IPS DF 6.9 (cell line): ENCODE data around the gene PLAU.
"Not testable (repeated sequence)": the region's sequence is repeated elsewhere in the genome, so short reads cannot be mapped to it uniquely, and the experiment has no call there.

ENCODE experiments used
- DNase-seq: peaks from one replicate; pipeline ENCODE4 v3.0.0-alpha.2; 2013; ENCODE audit warnings: low read depth, low spot score
- H3K27ac ChIP-seq: one replicate; pipeline ENCODE4 v1.5.1; 2013; ENCODE audit warnings: low read length, control low read depth
- H3K27me3 ChIP-seq: 2 replicates; pipeline ENCODE4 v1.6.1; 2013; ENCODE audit warnings: mild to moderate bottlenecking, low read length; ENCODE audit not compliant: control insufficient read depth, insufficient read depth
- H3K36me3 ChIP-seq: 2 replicates; pipeline ENCODE4 v1.6.1; 2013; ENCODE audit warnings: low read length; ENCODE audit not compliant: control insufficient read depth, insufficient read depth
- H3K4me1 ChIP-seq: 2 replicates; pipeline ENCODE4 v1.6.1; 2013; ENCODE audit warnings: low read length; ENCODE audit not compliant: control insufficient read depth, insufficient read depth
- H3K4me3 ChIP-seq: 2 replicates; pipeline ENCODE4 v1.5.1; 2013; ENCODE audit warnings: mild to moderate bottlenecking, low read length
- H3K9me3 ChIP-seq: 2 replicates; pipeline ENCODE4 v1.6.1; 2013; ENCODE audit warnings: low read length, inconsistent platforms; ENCODE audit not compliant: control insufficient read depth, insufficient read depth
- WGBS: extraction: QIAGEN DNeasy Blood & Tissue Kit; methylation state at CpG from one replicate; pipeline ENCODE4 v1.1.7; 2013; ENCODE audit warnings: mixed read lengths, missing lambda C conversion rate; ENCODE audit not compliant: insufficient read length, insufficient coverage; 5-methylcytosine and 5-hydroxymethylcytosine counted together

Gene PLAU

GRCh38 chr10:73922007-73922863 is 11.3 kb downstream of the PLAU start:
- Histone ChIP-seq H3K4me3 (no peak overlapping the region), H3K4me1 (peaks cover 2% of the 10 kb centered on the region; the same call in 1 of the 2 replicates), H3K27me3 (no peaks in the 10 kb centered on the region), H3K27ac (no peak overlapping the region), H3K9me3 (no peaks in the 10 kb centered on the region), H3K36me3 (no peaks in the 10 kb centered on the region)
- no CpG with 5 or more reads among the region's 6 CpGs for WGBS
- no peak for DNase-seq

- WGBS: no CpG with 5 or more reads among the region's 2 CpGs
These were observed 11.9 kb downstream of the PLAU start for GRCh38 chr10:73922864-73923133.

GRCh38 chr10:73923935-73924598 is 13.1 kb downstream of the PLAU start:
- Histone ChIP-seq H3K9me3 (no peaks in the 10 kb centered on the region), H3K27ac (no peak overlapping the region), H3K36me3 (no peaks in the 10 kb centered on the region), H3K4me3 (no peak overlapping the region), H3K27me3 (no peaks in the 10 kb centered on the region), H3K4me1 (peaks cover 2% of the 10 kb centered on the region; the same call in 1 of the 2 replicates)
- no peak for DNase-seq
- WGBS: no CpG with 5 or more reads among the region's 4 CpGs

More at GRCh38 chr10:73922864-73923133, 11.9 kb downstream of the PLAU start:
- DNase-seq: no peak
- Histone ChIP-seq H3K9me3 (no peaks in the 10 kb centered on the region), H3K4me3 (no peak overlapping the region), H3K27ac (no peak overlapping the region), H3K4me1 (peaks cover 2% of the 10 kb centered on the region; the same call in 1 of the 2 replicates), H3K27me3 (no peaks in the 10 kb centered on the region), H3K36me3 (no peaks in the 10 kb centered on the region)

- no peaks in the 10 kb centered on the region for H3K9me3 ChIP-seq
- peaks cover 2% of the 10 kb centered on the region; the same call in 1 of the 2 replicates for H3K4me1 ChIP-seq
- no CpG with 5 or more reads among the region's 1 CpG for WGBS
- H3K27ac ChIP-seq: no peak overlapping the region
- H3K27me3 ChIP-seq: no peaks in the 10 kb centered on the region
- no peak overlapping the region for H3K4me3 ChIP-seq
- no peak for DNase-seq
- no peaks in the 10 kb centered on the region for H3K36me3 ChIP-seq
These were observed 14.0 kb downstream of the PLAU start for GRCh38 chr10:73924935-73925334.

GRCh38 chr10:73925539-73925938 is 14.6 kb downstream of the PLAU start:
- no peak overlapping the region for H3K27ac ChIP-seq
- no peak for DNase-seq
- no peak overlapping the region for H3K4me3 ChIP-seq
- H3K36me3 ChIP-seq: no peaks in the 10 kb centered on the region
- no peaks in the 10 kb centered on the region for H3K9me3 ChIP-seq
- WGBS: no CpG with 5 or more reads among the region's 4 CpGs
- H3K27me3 ChIP-seq: no peaks in the 10 kb centered on the region
- peaks cover 2% of the 10 kb centered on the region; the same call in 1 of the 2 replicates for H3K4me1 ChIP-seq

- WGBS: no CpG with 5 or more reads among the region's 5 CpGs
- no peaks in the 10 kb centered on the region for H3K9me3 ChIP-seq
- H3K27me3 ChIP-seq: no peaks in the 10 kb centered on the region
- no peak for DNase-seq
- no peak overlapping the region for H3K27ac ChIP-seq
- no peak overlapping the region for H3K4me3 ChIP-seq
- peaks cover 2% of the 10 kb centered on the region; the same call in 1 of the 2 replicates for H3K4me1 ChIP-seq
- H3K36me3 ChIP-seq: no peaks in the 10 kb centered on the region
These were observed 15.3 kb downstream of the PLAU start for GRCh38 chr10:73926152-73926764.

GRCh38 chr10:73930630-73931327 is 19.8 kb downstream of the PLAU start:
- not testable (repeated sequence) for DNase-seq, H3K27me3 ChIP-seq, H3K9me3 ChIP-seq, H3K27ac ChIP-seq, H3K4me3 ChIP-seq, H3K4me1 ChIP-seq, H3K36me3 ChIP-seq
- WGBS: no CpG with 5 or more reads among the region's 13 CpGs

GRCh38 chr10:73931767-73932619 is 21.1 kb downstream of the PLAU start:
- H3K4me3 ChIP-seq: no peak overlapping the region
- WGBS: no CpG with 5 or more reads among the region's 13 CpGs
- no peak for DNase-seq
- no peaks in the 10 kb centered on the region for H3K9me3 ChIP-seq
- H3K4me1 ChIP-seq: peaks cover 4% of the 10 kb centered on the region; the same call in 1 of the 2 replicates
- H3K27me3 ChIP-seq: no peaks in the 10 kb centered on the region
- H3K27ac ChIP-seq: no peak overlapping the region
- no peaks in the 10 kb centered on the region for H3K36me3 ChIP-seq

GRCh38 chr10:73932620-73933112 is 21.7 kb downstream of the PLAU start:
- Histone ChIP-seq H3K4me1 (peaks cover 4% of the 10 kb centered on the region; the same call in 1 of the 2 replicates), H3K9me3 (no peaks in the 10 kb centered on the region), H3K4me3 (no peak overlapping the region), H3K27ac (no peak overlapping the region), H3K27me3 (no peaks in the 10 kb centered on the region), H3K36me3 (no peaks in the 10 kb centered on the region)
- DNase-seq: no peak
- no CpG with 5 or more reads among the region's 6 CpGs for WGBS
